Fibroblast of villous mesenchyme (primary cell): ENCODE results near the gene ELANE. TPM values are rescaled to one million over a fixed set of nuclear protein-coding genes. Genes with fewer than 3 reads are reported as not detected.
"Not testable (repeated sequence)": the region's sequence is repeated elsewhere in the genome, so short reads cannot be mapped to it uniquely, and the experiment has no call there.

Experiments
- DNase-seq: peaks from one replicate; pipeline ENCODE4 v3.0.0-alpha.2; 2010; ENCODE audit warnings: low read depth
- H3K4me3 ChIP-seq: 2 replicates; pipeline ENCODE4 v1.5.1; 2011; ENCODE audit warnings: low read depth, mild to moderate bottlenecking, low read length
- CTCF ChIP-seq: IDR thresholded peaks from 2 replicates; pipeline ENCODE4 v1.5.1; 2012; ENCODE audit warnings: low read depth, mild to moderate bottlenecking, low read length; ENCODE audit not compliant: insufficient read depth
- total RNA-seq: library from RNA; depleted of rRNA; stranded (reverse); fragments of >200 nt; gene quantifications from 2 replicates; pipeline ENCODE4 v1.2.3, GENCODE V29; 2012

ELANE gene
- total RNA-seq, 1 donor, result not detected

GRCh38 chr19:845707-846521 is 6.2 kb upstream of the ELANE start:
- no peak for DNase-seq
- TF ChIP-seq CTCF, result no peak
- no peak overlapping the region for H3K4me3 ChIP-seq

GRCh38 chr19:848386-848921 is 3.6 kb upstream of the ELANE start:
- TF ChIP-seq CTCF, result no peak
- H3K4me3 ChIP-seq, result no peak overlapping the region
- no peak for DNase-seq

- not testable (repeated sequence) for H3K4me3 ChIP-seq, DNase-seq
Observed at GRCh38 chr19:849195-849594, 2.9 kb upstream of the ELANE start.

GRCh38 chr19:850221-850978 is 1.7 kb upstream of the ELANE start:
- H3K4me3 ChIP-seq, result peak overlapping the region; percentile 36
- no peak for TF ChIP-seq CTCF
- peak; percentile 97 for DNase-seq

- H3K4me3 ChIP-seq, result peak overlapping the region; percentile 36
- DNase-seq, result no peak
- no peak for TF ChIP-seq CTCF
Observed at GRCh38 chr19:850979-851335, 1.1 kb upstream of the ELANE start.

- no peak overlapping the region for H3K4me3 ChIP-seq
- no peak for TF ChIP-seq CTCF
- no peak for DNase-seq
Observed at GRCh38 chr19:853014-853585, 997 bp downstream of the ELANE start.

- not testable (repeated sequence) for DNase-seq, H3K4me3 ChIP-seq
Observed at GRCh38 chr19:853614-854220, 1.6 kb downstream of the ELANE start.
